ENCODE data around the gene IPMK. TPM values are rescaled to one million over a fixed set of nuclear protein-coding genes. Genes with fewer than 3 reads are reported as not detected.

Gene IPMK
- total and polyA plus RNA-seq, 8 donors = 1.1 to 4.6 (median 2.6) TPM

DNA sequence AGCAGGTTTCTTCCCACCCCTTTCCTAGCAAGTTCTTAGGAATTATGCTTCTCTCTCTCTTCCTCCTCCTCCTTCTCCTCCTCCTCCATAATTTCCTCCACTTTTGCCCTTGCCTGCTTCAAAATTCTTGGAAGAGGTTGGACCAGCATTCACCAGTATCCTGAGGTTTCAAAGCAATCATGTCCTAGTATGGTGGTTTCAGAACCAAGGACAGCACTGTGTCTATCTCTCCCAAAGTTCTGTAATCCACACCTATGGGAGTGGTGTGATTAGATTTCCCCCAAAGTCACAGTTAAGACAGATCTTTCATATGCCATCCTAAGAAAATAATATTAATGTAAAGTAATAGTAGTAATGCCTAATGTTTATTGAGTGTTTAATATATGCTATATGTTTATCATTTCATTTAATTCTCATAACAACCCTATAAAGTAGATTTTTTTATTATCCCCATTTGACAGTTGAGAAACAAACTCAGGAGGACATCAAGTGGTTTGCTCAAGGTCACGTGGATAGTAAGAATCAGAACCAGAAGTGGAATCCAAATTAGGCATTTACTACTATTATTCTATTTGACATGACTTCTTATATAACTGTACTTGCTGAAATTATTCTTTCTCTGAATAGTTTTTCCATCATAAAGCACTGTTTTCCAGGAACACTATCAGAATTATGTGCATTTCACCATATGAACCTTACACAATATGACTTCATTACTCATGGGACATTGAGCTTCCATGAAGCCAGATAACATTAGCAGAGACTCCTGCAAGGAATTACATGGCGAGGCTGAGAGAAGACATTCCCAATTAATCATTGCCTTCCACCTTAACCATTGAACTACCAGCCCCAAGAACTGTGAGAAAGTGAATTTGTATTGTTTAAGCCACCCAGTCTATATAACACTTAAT lies 91.4 kb downstream of the IPMK start:
- FAIRE-seq (no peak), ATAC-seq (peak in 1 of 4 donors; percentile 46), DNase-seq (no peak)
- no peaks in the 10 kb centered on the region for H3K27me3 ChIP-seq
- no peaks in the 10 kb centered on the region for H3K36me3 ChIP-seq
- no peak overlapping the region for H3K4me3 ChIP-seq
- intact Hi-C loops (cut with DNase I) = loop anchor here (5.0 to 10.0 kb wide), 2 partner anchors 109 to 116 kb away; no protein-coding TSS in a partner anchor
- no peaks in the 10 kb centered on the region for H3K4me1 ChIP-seq
- WGBS, 2 donors = 5 to 9% methylated on average over 2 of the region's 2 CpGs
- no peaks in the 10 kb centered on the region for H3K9me3 ChIP-seq
- TF ChIP-seq, protein P1, sequence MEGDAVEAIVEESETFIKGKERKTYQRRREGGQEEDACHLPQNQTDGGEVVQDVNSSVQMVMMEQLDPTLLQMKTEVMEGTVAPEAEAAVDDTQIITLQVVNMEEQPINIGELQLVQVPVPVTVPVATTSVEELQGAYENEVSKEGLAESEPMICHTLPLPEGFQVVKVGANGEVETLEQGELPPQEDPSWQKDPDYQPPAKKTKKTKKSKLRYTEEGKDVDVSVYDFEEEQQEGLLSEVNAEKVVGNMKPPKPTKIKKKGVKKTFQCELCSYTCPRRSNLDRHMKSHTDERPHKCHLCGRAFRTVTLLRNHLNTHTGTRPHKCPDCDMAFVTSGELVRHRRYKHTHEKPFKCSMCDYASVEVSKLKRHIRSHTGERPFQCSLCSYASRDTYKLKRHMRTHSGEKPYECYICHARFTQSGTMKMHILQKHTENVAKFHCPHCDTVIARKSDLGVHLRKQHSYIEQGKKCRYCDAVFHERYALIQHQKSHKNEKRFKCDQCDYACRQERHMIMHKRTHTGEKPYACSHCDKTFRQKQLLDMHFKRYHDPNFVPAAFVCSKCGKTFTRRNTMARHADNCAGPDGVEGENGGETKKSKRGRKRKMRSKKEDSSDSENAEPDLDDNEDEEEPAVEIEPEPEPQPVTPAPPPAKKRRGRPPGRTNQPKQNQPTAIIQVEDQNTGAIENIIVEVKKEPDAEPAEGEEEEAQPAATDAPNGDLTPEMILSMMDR (IDR thresholded peaks at IDR 0.05) = no peak
- no peak overlapping the region for H3K27ac ChIP-seq

DNA sequence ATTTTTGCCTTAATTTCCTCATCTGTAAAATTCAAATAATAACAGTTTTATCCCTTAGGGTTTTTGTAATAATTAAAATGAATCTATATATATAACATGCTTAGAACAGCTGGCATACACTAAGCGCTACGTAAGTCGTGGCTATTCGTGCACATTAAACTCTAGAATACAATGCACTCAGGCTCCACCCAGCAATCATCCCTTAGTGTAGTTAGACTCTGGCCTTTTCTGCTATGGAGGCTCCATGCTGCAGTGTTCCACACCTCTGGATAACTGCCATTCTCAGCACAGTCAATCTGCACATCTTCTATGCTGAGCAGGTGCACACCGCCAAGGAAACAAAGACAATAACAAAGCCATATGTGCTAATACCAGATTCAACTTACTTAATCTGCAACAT lies 92.9 kb downstream of the IPMK start:
- H3K9me3 ChIP-seq = no peaks in the 10 kb centered on the region
- intact Hi-C loops (cut with DNase I) = loop anchor here (5.0 to 10.0 kb wide), 2 partner anchors 110 to 117 kb away; no protein-coding TSS in a partner anchor
- H3K36me3 ChIP-seq = no peaks in the 10 kb centered on the region
- FAIRE-seq (no peak), ATAC-seq (no peak), DNase-seq (no peak)
- no peak overlapping the region for H3K27ac ChIP-seq
- H3K4me3 ChIP-seq = no peak overlapping the region
- no peaks in the 10 kb centered on the region for H3K4me1 ChIP-seq
- TF ChIP-seq, protein P1 (IDR thresholded peaks at IDR 0.05) = no peak
- 62 to 83% methylated on average over 5 of the region's 5 CpGs for WGBS, 2 donors
- no peaks in the 10 kb centered on the region for H3K27me3 ChIP-seq

DNA sequence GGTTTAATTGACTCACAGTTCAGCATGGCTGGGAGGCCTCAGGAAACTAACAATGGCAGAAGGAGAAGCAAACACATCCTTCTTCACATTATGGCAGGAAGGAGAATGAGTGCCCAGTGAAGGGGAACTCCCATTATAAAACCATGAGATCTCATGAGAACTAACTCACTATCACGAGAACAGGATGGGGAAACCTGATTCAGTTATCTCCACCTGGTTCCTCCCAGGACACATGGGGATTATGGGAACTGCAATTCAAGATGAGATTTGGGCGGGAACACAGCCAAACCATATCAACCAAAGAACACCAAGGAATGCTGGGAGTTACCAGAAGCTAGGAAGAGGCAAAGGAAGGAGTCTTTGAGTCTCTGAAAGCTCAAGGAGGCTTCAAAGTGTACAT lies 94.3 kb downstream of the IPMK start:
- H3K4me1 ChIP-seq = no peaks in the 10 kb centered on the region
- no peaks in the 10 kb centered on the region for H3K27me3 ChIP-seq
- no peak overlapping the region for H3K4me3 ChIP-seq
- TF ChIP-seq, protein P1 (IDR thresholded peaks at IDR 0.05) = no peak
- no peak for FAIRE-seq
- intact Hi-C loops (cut with DNase I) = loop anchor here in 1 of 3 donors (10.0 kb wide), 1 partner anchor 111 kb away; no protein-coding TSS in a partner anchor
- DNase-seq = no peak
- ATAC-seq = no peak
- H3K36me3 ChIP-seq = no peaks in the 10 kb centered on the region
- H3K9me3 ChIP-seq = no peaks in the 10 kb centered on the region
- WGBS, 2 donors = 44 to 51% methylated on average over 2 of the region's 2 CpGs
- H3K27ac ChIP-seq = no peak overlapping the region

DNA sequence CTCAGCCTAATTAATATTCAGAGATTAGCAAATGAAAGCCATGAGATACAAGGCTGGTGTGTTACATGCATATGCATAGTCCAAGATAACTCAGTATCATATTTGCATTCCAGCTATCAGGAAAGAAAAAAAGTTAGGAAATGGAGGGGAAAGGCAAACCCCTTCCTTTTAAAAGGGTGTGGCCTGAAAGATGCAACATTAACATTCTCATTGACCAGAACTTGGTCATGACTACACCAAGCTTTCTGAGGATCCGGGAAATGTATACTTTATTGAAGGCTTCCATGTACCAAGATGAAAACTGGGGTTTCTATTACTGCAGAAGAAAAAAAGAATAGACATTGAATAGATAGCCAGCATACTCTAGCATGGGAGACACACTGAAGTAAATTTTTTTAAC lies 96.5 kb downstream of the IPMK start:
- FAIRE-seq (no peak), DNase-seq (no peak), ATAC-seq (no peak)
- no peak overlapping the region for H3K4me3 ChIP-seq
- H3K4me1 ChIP-seq = no peaks in the 10 kb centered on the region
- intact Hi-C loops (cut with DNase I) = loop anchor here in 1 of 3 donors (10.0 kb wide), 1 partner anchor 114 kb away; no protein-coding TSS in a partner anchor
- H3K36me3 ChIP-seq = no peaks in the 10 kb centered on the region
- H3K27me3 ChIP-seq = no peaks in the 10 kb centered on the region
- 83 to 87% methylated on average over 1 of the region's 1 CpG for WGBS, 2 donors
- TF ChIP-seq, protein P1 (IDR thresholded peaks at IDR 0.05) = no peak
- no peak overlapping the region for H3K27ac ChIP-seq
- no peaks in the 10 kb centered on the region for H3K9me3 ChIP-seq

DNA sequence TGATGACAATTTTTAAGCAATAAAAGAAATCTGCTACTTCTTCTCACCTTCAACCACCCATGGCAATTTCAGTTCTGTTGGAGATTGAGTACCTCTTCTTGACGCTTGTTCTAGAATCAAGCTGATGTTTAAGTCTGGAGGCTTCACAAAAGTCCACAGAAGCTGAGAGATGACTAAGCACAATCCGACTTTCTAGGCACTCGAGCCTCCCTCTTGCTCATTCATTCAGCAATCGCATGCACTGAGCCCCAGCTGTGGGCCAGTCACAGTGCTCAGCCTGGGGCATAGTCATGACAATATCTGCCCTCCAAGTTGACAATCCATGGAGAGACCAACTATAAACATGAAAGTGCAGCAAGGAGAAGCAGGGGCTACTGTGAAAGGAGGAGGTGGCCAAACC lies 103.2 kb downstream of the IPMK start:
- 61 to 68% methylated on average over 4 of the region's 4 CpGs for WGBS, 2 donors
- Histone ChIP-seq H3K36me3 (no peaks in the 10 kb centered on the region), H3K9me3 (no peaks in the 10 kb centered on the region), H3K4me3 (no peak overlapping the region), H3K27me3 (no peaks in the 10 kb centered on the region), H3K4me1 (no peaks in the 10 kb centered on the region), H3K27ac (no peak overlapping the region)
- FAIRE-seq (no peak), DNase-seq (no peak), ATAC-seq (no peak)
- TF ChIP-seq, protein P1 (IDR thresholded peaks at IDR 0.05) = no peak
- intact Hi-C loops (cut with DNase I) = no loop called here
